K562 (cell line): Measurements from ENCODE around the gene USP37. TPM values are rescaled to one million over a fixed set of nuclear protein-coding genes. Genes with fewer than 3 reads are reported as not detected.
A peak's percentile ranks its signal among the peaks of the same experiment; 100 is the strongest.

Source experiments
- BRF2 ChIP-seq: IDR thresholded peaks from 3 replicates; pipeline ENCODE4 v1.6.1; 2011; ENCODE audit warnings: borderline replicate concordance, mild to moderate bottlenecking; ENCODE audit not compliant: insufficient read length, insufficient read depth
- CBFA2T2 ChIP-seq: fragments of 450-650 bp; conservative IDR thresholded peaks from 2 replicates; pipeline ENCODE4 v1.6.1; 2017; ENCODE audit warnings: mild to moderate bottlenecking
- CREM ChIP-seq: IDR thresholded peaks from 2 replicates; pipeline ENCODE4 v1.6.1; 2014; ENCODE audit warnings: antibody characterized with exemption, low read depth
- FOS ChIP-seq: IDR thresholded peaks from 3 replicates; pipeline ENCODE4 v1.6.1; 2011; ENCODE audit not compliant: insufficient read length; ENCODE audit errors: extremely low read depth
- HCFC1 ChIP-seq: IDR thresholded peaks from 2 replicates; pipeline ENCODE4 v1.6.1; 2012; ENCODE audit warnings: low read depth, low read length, improper control_type of control experiment
- HDAC2 ChIP-seq: fragments of 450-650 bp; IDR thresholded peaks from 2 replicates; pipeline ENCODE4 v1.6.1; 2016; ENCODE audit warnings: mild to moderate bottlenecking
- HMBOX1 ChIP-seq: sonication (generic); IDR thresholded peaks from 2 replicates; pipeline ENCODE4 v1.6.1; 2016
- MTA3 ChIP-seq: fragments of 450-650 bp; formaldehyde crosslinking; IDR thresholded peaks from 2 replicates; pipeline ENCODE4 v1.6.1; 2017; ENCODE audit warnings: mild to moderate bottlenecking, borderline replicate concordance
- PML ChIP-seq: IDR thresholded peaks from 2 replicates; pipeline ENCODE4 v1.6.1; 2012; ENCODE audit warnings: low read length, inconsistent platforms
- PRPF4 ChIP-seq: fragments of 200-400 bp; formaldehyde crosslinking; IDR thresholded peaks from one replicate; pipeline ENCODE4 v1.6.1; 2017; ENCODE audit warnings: low read length, low read depth, mild to moderate bottlenecking; ENCODE audit not compliant: insufficient read depth, poor library complexity, severe bottlenecking
- RCOR1 ChIP-seq, 2 experiments: IDR thresholded peaks; 2 replicates each; pipeline ENCODE4 v1.6.1; 2012; ENCODE audit warnings: low read depth in 2 of 2, low read length in 2 of 2, borderline replicate concordance in 1 of 2, improper control_type of control experiment in 1 of 2
- SETDB1 ChIP-seq: IDR thresholded peaks from one replicate; pipeline ENCODE4 v1.6.1; 2012; ENCODE audit warnings: low read length, control low read depth, inconsistent platforms
- SFPQ ChIP-seq: fragments of 200-400 bp; formaldehyde crosslinking; IDR thresholded peaks from 2 replicates; pipeline ENCODE4 v1.6.1; 2017; ENCODE audit warnings: mild to moderate bottlenecking, low read depth, low read length, moderate library complexity
- SIN3B ChIP-seq: fragments of 450-650 bp; IDR thresholded peaks from 2 replicates; pipeline ENCODE4 v1.6.1; 2017; ENCODE audit warnings: low read depth, mild to moderate bottlenecking, moderate library complexity
- SMAD3 ChIP-seq: fragments of 450-650 bp; formaldehyde crosslinking; conservative IDR thresholded peaks from 2 replicates; pipeline ENCODE4 v1.4.0; 2020; ENCODE audit warnings: mild to moderate bottlenecking
- ZEB2 ChIP-seq: fragments of 450-650 bp; IDR thresholded peaks from 2 replicates; pipeline ENCODE4 v1.6.1; 2016
- ZNF24 ChIP-seq: fragments of 450-650 bp; IDR thresholded peaks from 2 replicates; pipeline ENCODE4 v1.6.1; 2016
- ZNF395 ChIP-seq: fragments of 200-800 bp; sonication (Bioruptor generic); IDR thresholded peaks from 2 replicates; pipeline ENCODE4 v1.6.1; 2017; ENCODE audit warnings: missing genetic modification characterization, missing compliant biosample characterization
- ZNF655 ChIP-seq: fragments of 250-450 bp; sonication (Bioruptor Pico); IDR thresholded peaks from 2 replicates; pipeline ENCODE4 v1.5.0; 2021
- polyA plus RNA-seq, 8 experiments: library from polyadenylated mRNA; depleted of rRNA in 4 of 8; stranded (reverse) in 5 of 8; unstranded in 3 of 8; fragments of >200 nt; fragmentation: Nextera tagmentation in 2 of 8; fragmentation: Illumina TruSeq in 1 of 8; extraction: Ambion mirVana in 2 of 8; extraction: Trizol in 1 of 8; gene quantifications; 2 replicates each; pipeline versions ENCODE4 v1.2.1 to v1.2.3, GENCODE V29; 2011 to 2014; ENCODE audit warnings: inconsistent platforms in 1 of 8, missing spikeins in 1 of 8
- total RNA-seq, 7 experiments: library from RNA; depleted of rRNA in 6 of 7; stranded (reverse); fragments of >200 nt in 6 of 7; fragmentation: Illumina TruSeq in 2 of 7; extraction: Trizol in 2 of 7; gene quantifications; 2 replicates each; pipeline versions ENCODE4 v1.2.1 to v1.2.3, GENCODE V29; 2011 to 2021; ENCODE audit warnings: low replicate concordance in 1 of 7

Gene USP37
- total and polyA plus RNA-seq, 9 of the 15 experiments (the other 6 are each of a cell fraction or from before 2014, with no cell fraction given) = 2.0 to 14.2 (median 8.5) TPM

- TF ChIP-seq PRPF4 (no peak), BRF2 (no peak), CBFA2T2 (peak; percentile 87), SMAD3 (CRISPR knock-in tag) (no peak), SETDB1 (no peak), ZNF655 (no peak), HCFC1 (no peak), ZEB2 (peak; percentile 92), FOS (peak; percentile 52), ZNF395 (CRISPR knock-in tag) (peak; percentile 52; the same call in 1 of the 2 replicates), PML (peak; percentile 86), RCOR1 (IDR thresholded peaks at IDR 0.05; ENCODE audit: borderline replicate concordance in 1 of 2, low read depth in 2 of 2, low read length in 2 of 2) (peak in 1 of 2 experiments; percentile 77; a peak in 3 of 4 replicates), SFPQ (no peak), HMBOX1 (peak; percentile 65; the same call in 1 of the 2 replicates), CREM (peak; percentile 49; the same call in 1 of the 2 replicates), HDAC2 (peak; percentile 73), SIN3B (no peak), ZNF24 (peak; percentile 21; the same call in 1 of the 2 replicates), MTA3 (peak; percentile 83; the same call in 1 of the 2 replicates)
Observed at GRCh38 chr2:218422403-218423086, 145.6 kb downstream of the USP37 start (continued).
